NT2/D1 (cell line): ENCODE measurements around the gene CT47C1.

Experiments used
- SUZ12 ChIP-seq: IDR thresholded peaks from 2 replicates; pipeline ENCODE4 v1.6.1; 2011; ENCODE audit not compliant: insufficient read length, insufficient read depth; ENCODE audit errors: extremely low read depth
- YY1 ChIP-seq: IDR thresholded peaks from 2 replicates; pipeline ENCODE4 v1.6.1; 2011; ENCODE audit not compliant: insufficient read length, insufficient read depth
- ZNF274 ChIP-seq: IDR thresholded peaks from 2 replicates; pipeline ENCODE4 v1.6.1; 2011; ENCODE audit warnings: mild to moderate bottlenecking, low read depth, low read length

GRCh38 chrX:119040432-119040831, 32.4 kb upstream of the CT47C1 start:
- no peak for TF ChIP-seq SUZ12
- no peak for TF ChIP-seq YY1
- no peak for TF ChIP-seq ZNF274
